BJ (cell line): ENCODE results near the gene SELENOH. TPM values are rescaled to one million over a fixed set of nuclear protein-coding genes. Genes with fewer than 3 reads are reported as not detected.
A peak's percentile ranks its signal among the peaks of the same experiment; 100 is the strongest.

Source experiments
- CTCF ChIA-PET: fragments of 350-600 bp; formaldehyde crosslinking; extraction: SDS; loops from one replicate; lab custom pipeline; 2021; ENCODE audit warnings: antibody characterized with exemption, inconsistent platforms; lab: Yijun Ruan, JAX
- POLR2A ChIA-PET: fragments of 300-600 bp; sonication (Branson Sonifier 250); formaldehyde crosslinking; extraction: SDS; loops from one replicate; lab custom pipeline; 2021; ENCODE audit warnings: antibody characterized with exemption; lab: Charles Lee
- DNase-seq: peaks from one replicate; pipeline ENCODE4 v3.0.0-alpha.2; 2011; ENCODE audit warnings: low read depth
- H3K27me3 ChIP-seq: 2 replicates; pipeline ENCODE4 v1.6.0; 2011; ENCODE audit warnings: low read length; ENCODE audit not compliant: control insufficient read depth, insufficient read depth
- H3K36me3 ChIP-seq: 2 replicates; pipeline ENCODE4 v1.5.1; 2011; ENCODE audit warnings: low read length; ENCODE audit not compliant: control insufficient read depth, insufficient read depth
- H3K4me3 ChIP-seq: 2 replicates; pipeline ENCODE4 v1.5.1; 2011; ENCODE audit warnings: low read depth, mild to moderate bottlenecking, control low read depth, low read length
- polyA plus RNA-seq: library from polyadenylated mRNA; depleted of rRNA; stranded (reverse); fragments of >200 nt; gene quantifications from 2 replicates; pipeline ENCODE4 v1.2.3, GENCODE V29; 2011
- TF ChIP-seq, protein P1 (sequence below): IDR thresholded peaks from 2 replicates; pipeline ENCODE4 v1.5.1; 2011; ENCODE audit warnings: low read depth, mild to moderate bottlenecking, control low read depth, inconsistent platforms, low read length, moderate library complexity; ENCODE audit not compliant: insufficient read depth

Gene SELENOH
- polyA plus RNA-seq, 1 experiment = 50.7 TPM

DNA sequence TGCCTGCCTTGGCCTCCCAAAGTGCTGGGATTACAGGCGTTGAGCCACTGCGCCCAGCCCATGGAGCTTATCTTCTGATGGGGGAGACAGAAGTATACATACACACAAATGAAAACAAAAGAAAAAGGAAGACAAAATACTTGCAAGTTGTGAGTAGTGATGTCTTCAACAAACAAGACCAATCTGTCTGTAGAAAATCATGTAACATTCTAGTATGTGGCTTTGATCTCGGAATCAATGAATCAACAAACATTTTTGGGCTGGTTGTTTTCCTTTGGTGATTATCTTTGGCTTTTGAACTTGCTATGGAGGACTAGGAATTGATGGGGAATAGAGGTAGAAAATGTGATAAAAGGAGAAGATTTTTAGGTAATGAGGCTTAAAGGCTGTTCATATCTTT, 16.9 kb downstream of the SELENOH start:
- Histone ChIP-seq H3K27me3 (no peaks in the 10 kb centered on the region), H3K4me3 (no peak overlapping the region), H3K36me3 (no peaks in the 10 kb centered on the region)
- ChIA-PET POLR2A (no interaction called here), CTCF (interaction anchor here (0.6 to 12.1 kb wide), 4 partner anchors 27 to 754 kb away, joined by 3 to 137 read pairs (median 5); no protein-coding TSS in a partner anchor)
- DNase-seq = no peak
- TF ChIP-seq, protein P1, sequence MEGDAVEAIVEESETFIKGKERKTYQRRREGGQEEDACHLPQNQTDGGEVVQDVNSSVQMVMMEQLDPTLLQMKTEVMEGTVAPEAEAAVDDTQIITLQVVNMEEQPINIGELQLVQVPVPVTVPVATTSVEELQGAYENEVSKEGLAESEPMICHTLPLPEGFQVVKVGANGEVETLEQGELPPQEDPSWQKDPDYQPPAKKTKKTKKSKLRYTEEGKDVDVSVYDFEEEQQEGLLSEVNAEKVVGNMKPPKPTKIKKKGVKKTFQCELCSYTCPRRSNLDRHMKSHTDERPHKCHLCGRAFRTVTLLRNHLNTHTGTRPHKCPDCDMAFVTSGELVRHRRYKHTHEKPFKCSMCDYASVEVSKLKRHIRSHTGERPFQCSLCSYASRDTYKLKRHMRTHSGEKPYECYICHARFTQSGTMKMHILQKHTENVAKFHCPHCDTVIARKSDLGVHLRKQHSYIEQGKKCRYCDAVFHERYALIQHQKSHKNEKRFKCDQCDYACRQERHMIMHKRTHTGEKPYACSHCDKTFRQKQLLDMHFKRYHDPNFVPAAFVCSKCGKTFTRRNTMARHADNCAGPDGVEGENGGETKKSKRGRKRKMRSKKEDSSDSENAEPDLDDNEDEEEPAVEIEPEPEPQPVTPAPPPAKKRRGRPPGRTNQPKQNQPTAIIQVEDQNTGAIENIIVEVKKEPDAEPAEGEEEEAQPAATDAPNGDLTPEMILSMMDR = no peak

DNA sequence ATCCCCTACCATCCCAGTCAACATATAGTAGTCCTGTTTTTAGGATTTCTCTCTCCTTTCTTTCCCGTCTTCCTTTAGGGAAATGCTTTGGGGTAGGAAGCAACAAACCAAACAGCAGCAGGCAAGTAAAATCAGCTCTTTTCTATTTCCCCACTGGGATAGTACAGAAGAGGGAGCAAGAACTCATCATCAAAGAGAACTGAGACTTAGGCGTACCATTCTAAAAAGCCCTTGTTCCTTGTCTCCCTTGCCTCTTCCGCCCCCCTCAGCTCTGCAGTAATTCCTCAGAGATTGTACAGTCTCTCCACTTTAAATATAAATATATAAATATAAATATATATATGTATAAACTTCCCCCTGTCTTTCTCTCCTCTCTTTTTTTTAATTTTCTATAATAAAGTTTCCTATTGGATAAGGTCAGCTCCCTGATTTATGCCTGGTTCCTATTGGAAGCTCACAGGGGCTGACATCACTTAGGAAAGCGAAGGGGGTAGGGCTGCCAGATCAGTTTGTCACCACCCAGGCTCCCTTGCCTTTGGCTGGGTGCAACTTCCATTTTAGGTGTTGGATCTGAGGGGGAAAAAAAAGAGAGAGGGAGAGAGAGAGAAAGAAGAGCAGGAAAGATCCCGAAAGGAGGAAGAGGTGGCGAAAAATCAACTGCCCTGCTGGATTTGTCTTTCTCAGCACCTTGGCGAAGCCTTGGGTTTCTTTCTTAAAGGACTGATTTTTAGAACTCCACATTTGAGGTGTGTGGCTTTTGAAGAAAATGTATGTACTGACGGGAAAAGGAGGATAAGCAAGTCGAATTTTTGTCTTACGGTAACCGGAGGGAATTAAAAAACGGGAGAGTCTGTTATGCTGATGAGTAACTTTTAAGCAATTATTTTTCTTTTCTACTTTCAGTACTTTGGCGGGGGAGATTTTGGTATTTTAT, 20.3 kb downstream of the SELENOH start, which contains the start of gene CTNND1:
CTNND1 (plus strand) TSS at position 502 of the 934 bp plus-strand sequence. CDS start 29,677 bp downstream, outside the sequence.
- CTCF ChIA-PET = interaction anchor here (0.6 to 12.1 kb wide), 8 partner anchors 10 to 97 kb away, joined by 3 to 137 read pairs (median 3); partner anchors contain the start of genes BTBD18 and SELENOH
- Histone ChIP-seq H3K4me3 (peak within 1 kb of the TSS; percentile 79), H3K36me3 (no peaks in the 10 kb centered on the region), H3K27me3 (no peaks in the 10 kb centered on the region)
- POLR2A ChIA-PET = interaction anchor here (0.6 to 1.0 kb wide), 4 partner anchors 17 to 43 kb away, joined by 3 to 5 read pairs (median 3); no protein-coding TSS in a partner anchor
- peak; percentile 85 for DNase-seq
- TF ChIP-seq, protein P1 = no peak

DNA sequence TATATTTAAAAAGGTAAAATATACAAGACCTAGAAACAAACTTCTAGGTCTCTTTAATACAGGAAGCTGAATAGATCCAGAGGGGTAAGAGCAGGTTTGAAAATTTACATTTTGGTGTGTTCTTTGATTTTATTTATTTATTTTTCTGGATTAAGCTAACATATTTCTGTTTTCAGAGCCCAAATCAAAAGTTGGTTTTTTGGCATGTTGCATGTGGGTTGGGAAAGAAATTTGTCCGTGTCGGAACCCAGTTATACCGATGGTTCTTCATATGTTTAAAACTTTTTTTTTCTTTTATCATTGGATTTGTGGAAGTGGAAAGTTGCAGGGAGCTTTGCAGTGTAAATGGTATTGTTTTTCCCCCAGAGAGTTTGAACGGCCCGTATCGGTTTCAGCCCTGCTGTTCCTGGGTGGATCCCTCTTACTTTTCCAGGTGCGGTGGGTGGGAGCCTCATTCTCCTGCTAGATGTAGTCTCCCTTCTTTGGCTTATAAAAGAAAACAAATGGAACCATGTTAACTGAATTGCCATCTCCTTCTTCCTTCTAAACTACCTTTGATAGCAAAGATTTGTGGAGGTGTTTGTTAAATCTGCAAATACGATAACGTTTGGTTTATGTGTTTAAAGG, 21.1 kb downstream of the SELENOH start:
- CTCF ChIA-PET = interaction anchor here (0.9 to 12.1 kb wide), 5 partner anchors 11 to 97 kb away, joined by 3 to 137 read pairs (median 4); partner anchors contain the start of gene BTBD18

DNA sequence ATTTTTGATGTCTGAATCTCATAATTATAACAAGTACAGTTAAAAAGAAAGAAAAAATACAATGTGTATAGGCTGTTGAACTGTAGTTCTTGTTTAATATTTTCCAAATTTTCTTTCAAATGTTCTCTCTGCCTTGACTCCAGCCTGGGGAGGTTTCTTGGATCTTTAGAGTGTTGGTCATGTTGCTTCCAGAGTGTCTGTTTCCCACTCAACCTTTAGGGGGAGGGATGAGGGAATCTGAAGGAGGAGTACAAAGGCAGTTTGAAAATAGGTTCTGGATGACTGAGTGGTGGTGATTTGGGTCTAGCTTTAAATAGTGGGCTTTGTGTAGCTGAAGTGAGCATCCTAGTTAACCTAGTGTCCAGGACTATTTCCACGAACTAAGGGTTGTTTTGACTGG, 22.3 kb downstream of the SELENOH start:
- no peaks in the 10 kb centered on the region for H3K27me3 ChIP-seq
- POLR2A ChIA-PET = no interaction called here
- CTCF ChIA-PET = interaction anchor here (0.7 to 12.1 kb wide), 5 partner anchors 12 to 119 kb away, joined by 3 to 137 read pairs (median 4); partner anchors contain the start of gene BTBD18

More for the DNA sequence above, 21.1 kb downstream of the SELENOH start:
- Histone ChIP-seq H3K36me3 (no peaks in the 10 kb centered on the region), H3K27me3 (no peaks in the 10 kb centered on the region), H3K4me3 (peak overlapping the region; percentile 79)
- DNase-seq = no peak
- TF ChIP-seq, protein P1 = no peak
- POLR2A ChIA-PET = interaction anchor here (1.0 kb wide), 2 partner anchors 16 to 38 kb away, joined by 3 to 5 read pairs; no protein-coding TSS in a partner anchor

More for the DNA sequence above, 22.3 kb downstream of the SELENOH start:
- no peak for DNase-seq
- Histone ChIP-seq H3K36me3 (no peaks in the 10 kb centered on the region), H3K4me3 (peak overlapping the region; percentile 79)
- TF ChIP-seq, protein P1 = peak; percentile 53
